Aorta (tissue), 5 donors: ENCODE results near the gene MYO18B. TPM values are rescaled to one million over a fixed set of nuclear protein-coding genes. Genes with fewer than 3 reads are reported as not detected.

ENCODE experiments used
- ATAC-seq: fragments of 200-7000 bp; cut with Tn5 transposase; one replicate; pipeline ENCODE4 v1.9.1; 2022; ENCODE audit warnings: moderate library complexity; ENCODE audit not compliant: low FRiP score
- DNase-seq, 2 donors: peaks; one replicate each; pipeline ENCODE4 v3.0.0-alpha.2; 2020
- H3K27ac ChIP-seq, 2 donors: one replicate each; pipeline ENCODE4 v1.5.1; 2013; ENCODE audit warnings: low read length in 2 of 2, mild to moderate bottlenecking in 2 of 2, moderate library complexity in 2 of 2, control low read depth in 1 of 2, inconsistent platforms in 1 of 2, low read depth in 1 of 2
- H3K27me3 ChIP-seq, 2 donors: one replicate each; pipeline ENCODE4 v1.6.1; 2013; ENCODE audit warnings: control low read depth in 1 of 2, low read length in 1 of 2, mild to moderate bottlenecking in 1 of 2, moderate library complexity in 1 of 2; ENCODE audit not compliant: insufficient read depth in 2 of 2, control insufficient read depth in 1 of 2
- H3K36me3 ChIP-seq, 2 donors: one replicate each; pipeline ENCODE4 v1.6.1; 2013; ENCODE audit warnings: control low read depth in 1 of 2, low read length in 1 of 2, mild to moderate bottlenecking in 1 of 2; ENCODE audit not compliant: insufficient read depth in 2 of 2, control insufficient read depth in 1 of 2
- H3K4me1 ChIP-seq, 2 donors: one replicate each; pipeline ENCODE4 v1.6.1; 2013; ENCODE audit warnings: low read length in 2 of 2, control low read depth in 1 of 2, mild to moderate bottlenecking in 1 of 2, moderate library complexity in 1 of 2; ENCODE audit not compliant: insufficient read depth in 2 of 2, control insufficient read depth in 1 of 2
- H3K4me3 ChIP-seq, 2 donors: one replicate each; pipeline ENCODE4 v1.5.1; 2013; ENCODE audit warnings: low read length in 2 of 2, control low read depth in 1 of 2, mild to moderate bottlenecking in 1 of 2
- H3K9me3 ChIP-seq: one replicate; pipeline ENCODE4 v1.6.1; 2013; ENCODE audit warnings: mild to moderate bottlenecking, low read length; ENCODE audit not compliant: control insufficient read depth
- WGBS, 2 donors: extraction: QIAGEN DNeasy Blood & Tissue Kit; methylation state at CpG; one replicate each; pipeline ENCODE4 v1.1.7; 2013; 5-methylcytosine and 5-hydroxymethylcytosine counted together
- intact Hi-C, 2 donors: fragments of 100-400 bp; cut with DNase I; formaldehyde crosslinking; loops; one replicate each; pipeline versions ENCODE4 v1.14.2 to v1.15.0; 2022
- polyA plus RNA-seq, 2 donors: library from polyadenylated mRNA; stranded (reverse); fragments of 200-250 nt; gene quantifications; one replicate each; pipeline ENCODE4 v1.2.3, GENCODE V29; 2013
- total RNA-seq, 2 donors: library from RNA; stranded (reverse); fragmentation: NEBNext Ultra II Directional; extraction: Animal tissue kit (Norgen Biotek cat#: 25700); gene quantifications; one replicate each; pipeline ENCODE4 v1.2.1, GENCODE V29; 2021
- donor health status: healthy with polysubstance abuse.
- donor health status: Bipolar disorder and iron deficiency.
- donor health status: DM: no; HTN: no; CAD: no.
- donor health status: DM: no; HTN: no; CAD: no.
- donor health status: DM: yes; HTN: yes; CAD: no.

MYO18B gene
- total and polyA plus RNA-seq, 4 donors, result 10.1 to 31.6 (median 22.1) TPM

GRCh38 chr22:26041931-26042330 lies 299.9 kb downstream of the MYO18B start:
- ATAC-seq, result no peak
- Histone ChIP-seq H3K27ac (no peak overlapping the region), H3K9me3 (no peaks in the 10 kb centered on the region), H3K4me3 (no peak overlapping the region), H3K27me3 (no peaks in the 10 kb centered on the region), H3K4me1 (no peaks in the 10 kb centered on the region), H3K36me3 (peaks cover 0 to 3% of the 10 kb centered on the region in 2 donors)
- WGBS, 2 donors, result 80% methylated on average over 4 of the region's 4 CpGs
- no peak for DNase-seq
- intact Hi-C loops, result no loop called here

GRCh38 chr22:26043031-26043430 lies 301.0 kb downstream of the MYO18B start:
- Histone ChIP-seq H3K9me3 (no peaks in the 10 kb centered on the region), H3K4me3 (no peak overlapping the region), H3K27me3 (no peaks in the 10 kb centered on the region), H3K36me3 (peaks cover 0 to 3% of the 10 kb centered on the region in 2 donors), H3K27ac (no peak overlapping the region), H3K4me1 (no peaks in the 10 kb centered on the region)
- ATAC-seq, result no peak
- DNase-seq, result no peak
- WGBS, 2 donors, result 42 to 47% methylated on average over 2 of the region's 2 CpGs
- intact Hi-C loops, result no loop called here

GRCh38 chr22:26045051-26045450 lies 303.1 kb downstream of the MYO18B start:
- H3K4me1 ChIP-seq, result no peaks in the 10 kb centered on the region
- no peak overlapping the region for H3K27ac ChIP-seq
- no peak for DNase-seq
- WGBS, 2 donors, result 89 to 90% methylated on average over 2 of the region's 2 CpGs
- no peaks in the 10 kb centered on the region for H3K27me3 ChIP-seq
- H3K9me3 ChIP-seq, result no peaks in the 10 kb centered on the region
- H3K4me3 ChIP-seq, result no peak overlapping the region
- peaks cover 0 to 5% of the 10 kb centered on the region in 2 donors for H3K36me3 ChIP-seq
- ATAC-seq, result no peak
- intact Hi-C loops, result no loop called here

- DNase-seq (no peak), ATAC-seq (no peak)
- no peaks in the 10 kb centered on the region for H3K27me3 ChIP-seq
- no peak overlapping the region for H3K27ac ChIP-seq
- no peaks in the 10 kb centered on the region for H3K9me3 ChIP-seq
- 75 to 81% methylated on average over 3 of the region's 3 CpGs for WGBS, 2 donors
- intact Hi-C loops, result no loop called here
- H3K36me3 ChIP-seq, result peaks cover 0 to 5% of the 10 kb centered on the region in 2 donors
- no peaks in the 10 kb centered on the region for H3K4me1 ChIP-seq
- no peak overlapping the region for H3K4me3 ChIP-seq
These were observed 303.9 kb downstream of the MYO18B start for GRCh38 chr22:26045860-26046259.

- WGBS, 2 donors, result 90 to 98% methylated on average over 2 of the region's 2 CpGs
- Histone ChIP-seq H3K4me1 (no peaks in the 10 kb centered on the region), H3K27ac (no peak overlapping the region), H3K36me3 (peaks cover 0 to 5% of the 10 kb centered on the region in 2 donors), H3K9me3 (no peaks in the 10 kb centered on the region), H3K27me3 (no peaks in the 10 kb centered on the region), H3K4me3 (no peak overlapping the region)
- ATAC-seq, result no peak
- DNase-seq, result no peak
- intact Hi-C loops, result no loop called here
These were observed 305.5 kb downstream of the MYO18B start for GRCh38 chr22:26047516-26047915.

- DNase-seq (no peak), ATAC-seq (no peak)
- Histone ChIP-seq H3K9me3 (no peaks in the 10 kb centered on the region), H3K27ac (no peak overlapping the region), H3K27me3 (no peaks in the 10 kb centered on the region), H3K36me3 (peaks cover 0 to 5% of the 10 kb centered on the region in 2 donors), H3K4me3 (no peak overlapping the region), H3K4me1 (no peaks in the 10 kb centered on the region)
- intact Hi-C loops, result no loop called here
- 22 to 41% methylated on average over 8 of the region's 8 CpGs for WGBS, 2 donors
These were observed 305.9 kb downstream of the MYO18B start for GRCh38 chr22:26047920-26048319.

GRCh38 chr22:26050079-26050478 lies 308.1 kb downstream of the MYO18B start:
- no peaks in the 10 kb centered on the region for H3K9me3 ChIP-seq
- H3K36me3 ChIP-seq, result peaks cover 0 to 3% of the 10 kb centered on the region in 2 donors
- no peaks in the 10 kb centered on the region for H3K27me3 ChIP-seq
- WGBS, 2 donors, result 68 to 76% methylated on average over 7 of the region's 7 CpGs
- H3K4me3 ChIP-seq, result no peak overlapping the region
- no peak for ATAC-seq
- H3K27ac ChIP-seq, result no peak overlapping the region
- no peaks in the 10 kb centered on the region for H3K4me1 ChIP-seq
- intact Hi-C loops, result no loop called here
- DNase-seq, result no peak

- ATAC-seq (no peak), DNase-seq (no peak)
- Histone ChIP-seq H3K36me3 (peaks cover 0 to 3% of the 10 kb centered on the region in 2 donors), H3K4me1 (no peaks in the 10 kb centered on the region), H3K27ac (no peak overlapping the region), H3K27me3 (no peaks in the 10 kb centered on the region), H3K4me3 (no peak overlapping the region), H3K9me3 (no peaks in the 10 kb centered on the region)
- WGBS, 2 donors, result 72 to 78% methylated on average over 4 of the region's 4 CpGs
- intact Hi-C loops, result no loop called here
These were observed 311.8 kb downstream of the MYO18B start for GRCh38 chr22:26053737-26054316.

GRCh38 chr22:26054841-26055605 lies 313.0 kb downstream of the MYO18B start:
- intact Hi-C loops, result no loop called here
- ATAC-seq (no peak), DNase-seq (no peak)
- Histone ChIP-seq H3K4me1 (no peaks in the 10 kb centered on the region), H3K27ac (no peak overlapping the region), H3K4me3 (no peak overlapping the region), H3K36me3 (peaks cover 0 to 3% of the 10 kb centered on the region in 2 donors), H3K27me3 (no peaks in the 10 kb centered on the region), H3K9me3 (no peaks in the 10 kb centered on the region)
- 68% methylated on average over 6 of the region's 6 CpGs for WGBS, 2 donors
